Kidney (tissue), 14 donors: ENCODE data around the gene SPNS2. TPM values are rescaled to one million over a fixed set of nuclear protein-coding genes. Genes with fewer than 3 reads are reported as not detected.

Experiments used
- DNase-seq, 5 donors: peaks; one replicate each; pipeline ENCODE4 v3.0.0-alpha.2; 2013 to 2020
- FAIRE-seq: peaks from 2 replicates; lab custom pipeline; 2012; peaks lifted over from hg19 to GRCh38; lab: Jason Lieb, UNC
- H3K27ac ChIP-seq, 2 donors: one replicate each; pipeline ENCODE4 v1.7.0; 2013; ENCODE audit warnings: low read depth in 2 of 2, low read length in 2 of 2, inconsistent platforms in 1 of 2
- H3K27me3 ChIP-seq: one replicate; pipeline ENCODE4 v1.7.1; 2013; ENCODE audit warnings: low read length, inconsistent platforms; ENCODE audit not compliant: control insufficient read depth, insufficient read depth
- H3K36me3 ChIP-seq, 3 donors: one replicate each; pipeline versions ENCODE4 v1.7.0 to v1.7.1; 2013; ENCODE audit warnings: low read length in 3 of 3, control low read depth in 1 of 3, inconsistent platforms in 1 of 3; ENCODE audit not compliant: insufficient read depth in 3 of 3, control insufficient read depth in 2 of 3
- H3K4me1 ChIP-seq, 3 donors: one replicate each; pipeline versions ENCODE4 v1.7.0 to v1.7.1; 2013; ENCODE audit warnings: low read length in 3 of 3, inconsistent platforms in 1 of 3, low read depth in 1 of 3; ENCODE audit not compliant: control insufficient read depth in 2 of 3, insufficient read depth in 2 of 3
- H3K4me3 ChIP-seq, 3 donors: one replicate each; pipeline versions ENCODE4 v1.7.0 to v1.8.1; 2013; ENCODE audit warnings: low read length in 3 of 3, control low read depth in 1 of 3, inconsistent platforms in 1 of 3
- H3K9ac ChIP-seq, 3 donors: one replicate each; pipeline versions ENCODE4 v1.7.0 to v1.7.1; 2013; ENCODE audit warnings: low read length in 3 of 3, control low read depth in 1 of 3, inconsistent platforms in 1 of 3
- H3K9me3 ChIP-seq, 3 donors: one replicate each; pipeline versions ENCODE4 v1.7.0 to v1.7.1; 2013; ENCODE audit warnings: low read length in 3 of 3, control low read depth in 1 of 3, inconsistent platforms in 1 of 3; ENCODE audit not compliant: control insufficient read depth in 2 of 3, insufficient read depth in 1 of 3
- intact Hi-C: fragments of 100-400 bp; cut with DNase I; formaldehyde crosslinking; loops from one replicate; pipeline ENCODE4 v1.11.1; 2022
- polyA plus RNA-seq: library from polyadenylated mRNA; stranded (reverse); fragments of 350-450 nt; fragmentation: Illumina TruSeq; extraction: RNeasy Lipid Tissue Mini Kit (QIAGEN cat#74804); gene quantifications from one replicate; pipeline ENCODE4 v1.2.3, GENCODE V29; 2014; ENCODE audit warnings: low read depth, low replicate concordance; ENCODE audit not compliant: insufficient read depth
- total RNA-seq: library from RNA; stranded (reverse); fragmentation: NEBNext Ultra II Directional; extraction: Animal tissue kit (Norgen Biotek cat#: 25700); gene quantifications from one replicate; pipeline ENCODE4 v1.2.1, GENCODE V29; 2021
- TF ChIP-seq, protein P1 (sequence below): IDR thresholded peaks from 3 replicates; pipeline ENCODE4 v1.5.1; 2012; ENCODE audit warnings: mild to moderate bottlenecking, moderate library complexity, borderline replicate concordance; ENCODE audit not compliant: insufficient read depth; ENCODE audit errors: extremely low read depth
- donor health status: control.
- donor health status: control.
- donor health status: control.
- donor health status: control.
- donor health status: control.
- donor health status: DM: yes; HTN: yes; CAD: no.
- donor health status: Normal renal cell carcinoma (clear cell type).

Gene SPNS2
- total and polyA plus RNA-seq, 2 donors from 2014 or later, result 60.5 to 75.1 TPM

DNA sequence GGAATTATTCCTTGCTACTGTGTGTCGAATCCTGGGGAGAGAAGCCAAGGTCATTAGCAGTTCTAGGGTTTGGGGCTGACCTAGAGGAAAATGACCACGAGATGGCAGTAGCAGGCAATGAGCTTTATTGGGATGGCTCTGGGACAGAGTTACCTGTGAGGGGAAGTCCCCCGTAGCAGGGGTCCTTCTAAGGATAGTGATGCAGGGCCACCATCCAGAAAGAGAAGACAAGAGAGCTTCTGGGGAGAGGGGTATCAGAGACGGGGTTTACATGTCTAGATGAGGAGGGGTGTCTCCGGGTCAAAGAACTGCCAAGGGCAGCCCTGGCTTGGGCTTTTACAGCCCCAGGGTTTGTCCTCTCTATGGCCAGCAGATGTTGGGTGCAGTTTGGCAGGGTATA lies 68.1 kb downstream of the SPNS2 start:
- intact Hi-C loops, result loop anchor here (10.0 kb wide), 1 partner anchor 58 kb away; no protein-coding TSS in a partner anchor
- no peaks in the 10 kb centered on the region for H3K9me3 ChIP-seq
- FAIRE-seq, result no peak
- H3K9ac ChIP-seq, result no peak overlapping the region
- no peaks in the 10 kb centered on the region for H3K27me3 ChIP-seq
- no peaks in the 10 kb centered on the region for H3K36me3 ChIP-seq
- no peak overlapping the region for H3K4me3 ChIP-seq
- peaks cover 0 to 9% (median 2%) of the 10 kb centered on the region in 3 donors for H3K4me1 ChIP-seq
- TF ChIP-seq, protein P1, sequence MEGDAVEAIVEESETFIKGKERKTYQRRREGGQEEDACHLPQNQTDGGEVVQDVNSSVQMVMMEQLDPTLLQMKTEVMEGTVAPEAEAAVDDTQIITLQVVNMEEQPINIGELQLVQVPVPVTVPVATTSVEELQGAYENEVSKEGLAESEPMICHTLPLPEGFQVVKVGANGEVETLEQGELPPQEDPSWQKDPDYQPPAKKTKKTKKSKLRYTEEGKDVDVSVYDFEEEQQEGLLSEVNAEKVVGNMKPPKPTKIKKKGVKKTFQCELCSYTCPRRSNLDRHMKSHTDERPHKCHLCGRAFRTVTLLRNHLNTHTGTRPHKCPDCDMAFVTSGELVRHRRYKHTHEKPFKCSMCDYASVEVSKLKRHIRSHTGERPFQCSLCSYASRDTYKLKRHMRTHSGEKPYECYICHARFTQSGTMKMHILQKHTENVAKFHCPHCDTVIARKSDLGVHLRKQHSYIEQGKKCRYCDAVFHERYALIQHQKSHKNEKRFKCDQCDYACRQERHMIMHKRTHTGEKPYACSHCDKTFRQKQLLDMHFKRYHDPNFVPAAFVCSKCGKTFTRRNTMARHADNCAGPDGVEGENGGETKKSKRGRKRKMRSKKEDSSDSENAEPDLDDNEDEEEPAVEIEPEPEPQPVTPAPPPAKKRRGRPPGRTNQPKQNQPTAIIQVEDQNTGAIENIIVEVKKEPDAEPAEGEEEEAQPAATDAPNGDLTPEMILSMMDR, result peak; percentile 76
- peak in 4 of 5 donors; percentile 79 to 91 (median 86) for DNase-seq
- H3K27ac ChIP-seq, result no peak overlapping the region

DNA sequence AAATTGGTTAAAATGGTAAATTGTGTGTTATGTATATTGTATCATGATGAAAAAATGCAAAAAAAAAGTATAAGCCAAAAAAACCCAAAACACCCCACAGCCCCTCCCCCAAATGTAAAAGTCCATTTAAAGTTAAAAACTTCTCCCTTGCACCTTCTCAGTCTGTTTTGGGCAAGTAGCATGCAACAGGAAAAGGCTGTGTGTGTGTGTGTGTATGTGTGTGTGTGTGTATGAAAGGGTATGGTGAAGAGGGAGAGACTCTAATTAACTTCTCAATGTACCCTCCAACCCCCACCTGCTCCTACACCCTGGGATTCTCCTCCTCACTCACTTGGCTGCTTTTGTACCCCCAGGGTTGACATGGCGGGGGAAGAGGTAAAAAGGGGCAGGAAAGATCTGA lies 70.9 kb downstream of the SPNS2 start:
- Histone ChIP-seq H3K9ac (no peak overlapping the region), H3K4me3 (no peak overlapping the region), H3K36me3 (no peaks in the 10 kb centered on the region), H3K9me3 (no peaks in the 10 kb centered on the region), H3K27ac (no peak overlapping the region), H3K27me3 (no peaks in the 10 kb centered on the region), H3K4me1 (peaks cover 0 to 12% (median 11%) of the 10 kb centered on the region in 3 donors)
- intact Hi-C loops, result loop anchor here (10.0 kb wide), 1 partner anchor 55 kb away; no protein-coding TSS in a partner anchor
- FAIRE-seq (no peak), DNase-seq (no peak)
- TF ChIP-seq, protein P1, result no peak

DNA sequence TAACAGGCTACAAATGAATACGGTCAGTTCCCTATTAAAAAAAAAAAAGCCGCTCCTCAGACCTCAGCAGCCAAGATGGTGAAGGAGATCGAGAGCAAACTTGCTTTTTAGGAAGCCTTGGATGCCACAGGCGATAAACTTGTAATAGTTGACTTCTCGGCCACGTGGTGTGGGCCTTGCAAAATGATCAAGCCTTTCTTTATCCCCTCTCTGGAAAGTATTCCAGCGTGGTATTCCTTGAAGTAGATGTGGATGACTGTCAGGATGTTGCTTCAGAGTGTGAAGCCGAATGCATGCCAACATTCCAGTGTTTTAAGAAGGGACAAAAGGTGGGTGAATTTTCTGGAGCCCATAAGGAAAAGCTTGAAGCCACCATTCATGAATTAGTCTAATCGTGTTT lies 73.5 kb downstream of the SPNS2 start:
- no peaks in the 10 kb centered on the region for H3K27me3 ChIP-seq
- H3K9me3 ChIP-seq, result no peaks in the 10 kb centered on the region
- no peak overlapping the region for H3K4me3 ChIP-seq
- intact Hi-C loops, result no loop called here
- H3K4me1 ChIP-seq, result peaks cover 0 to 20% (median 19%) of the 10 kb centered on the region in 3 donors
- no peak overlapping the region for H3K27ac ChIP-seq
- TF ChIP-seq, protein P1, result no peak
- FAIRE-seq (no peak), DNase-seq (no peak)
- no peaks in the 10 kb centered on the region for H3K36me3 ChIP-seq
- no peak overlapping the region for H3K9ac ChIP-seq

DNA sequence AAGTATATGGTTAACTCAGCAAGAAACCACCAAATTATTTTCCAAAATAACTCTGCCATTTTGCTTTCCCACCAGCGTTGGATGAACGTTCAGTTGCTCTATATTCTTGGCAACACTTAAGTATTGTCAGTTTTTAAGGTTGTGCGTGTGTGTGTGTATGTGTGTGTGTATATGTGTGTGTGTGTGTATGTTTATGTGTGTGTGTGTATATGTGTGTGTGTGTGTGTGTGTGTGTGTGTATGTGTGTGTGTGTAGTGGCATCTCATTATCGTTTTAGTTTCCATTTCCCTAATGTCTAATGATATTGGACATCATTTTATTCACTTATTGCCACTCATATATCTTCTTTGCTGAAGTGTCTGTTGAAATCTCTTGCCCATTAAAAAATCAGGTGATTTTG lies 74.4 kb downstream of the SPNS2 start:
- Histone ChIP-seq H3K36me3 (no peaks in the 10 kb centered on the region), H3K27me3 (no peaks in the 10 kb centered on the region), H3K4me3 (no peak overlapping the region), H3K9me3 (no peaks in the 10 kb centered on the region), H3K27ac (peak overlapping the region; percentile 81 to 89), H3K9ac (no peak overlapping the region), H3K4me1 (peaks cover 0 to 20% (median 19%) of the 10 kb centered on the region in 3 donors)
- TF ChIP-seq, protein P1, result no peak
- intact Hi-C loops, result no loop called here
- DNase-seq (no peak), FAIRE-seq (no peak)
